SK-N-SH (cell line): ENCODE results near the gene ZNF684. TPM values are rescaled to one million over a fixed set of nuclear protein-coding genes. Genes with fewer than 3 reads are reported as not detected.

Experiments
- CTCF ChIA-PET: fragments of 300-600, 350-600 bp; formaldehyde crosslinking; extraction: SDS; loops from one replicate; lab custom pipeline; 2021; lab: Yijun Ruan, JAX
- POLR2A ChIA-PET: fragments of 350-600 bp; sonication (Branson Sonifier 250); formaldehyde crosslinking; extraction: SDS; loops from one replicate; lab custom pipeline; 2020; ENCODE audit warnings: antibody characterized with exemption, inconsistent platforms; lab: Yijun Ruan, JAX
- DNase-seq: peaks from one replicate; pipeline ENCODE4 v3.0.0; 2012
- H2AFZ ChIP-seq: fragments of 200-600 bp; sonication (generic); 2 replicates; pipeline ENCODE4 v1.8.1; 2016; ENCODE audit warnings: antibody characterized with exemption, mild to moderate bottlenecking, low read depth
- H3F3A ChIP-seq: fragments of 200-600 bp; sonication (generic); replicated peaks from 2 replicates; pipeline ENCODE3; 2016; ENCODE audit warnings: antibody characterized with exemption, mild to moderate bottlenecking; ENCODE audit not compliant: insufficient read depth
- H3K27ac ChIP-seq, 2 experiments: fragments of 200-500 bp in 1 of 2; fragments of 200-600 bp in 1 of 2; sonication (Bioruptor generic) in 1 of 2; sonication (generic), shearing (Covaris generic) in 1 of 2; 2 replicates each; pipeline versions ENCODE4 v1.5.1 to v1.6.1; 2014 to 2016; ENCODE audit warnings: low read depth in 2 of 2, inconsistent platforms in 1 of 2, low read length in 1 of 2, mild to moderate bottlenecking in 1 of 2, mixed read lengths in 1 of 2
- H3K27me3 ChIP-seq: fragments of 200-600 bp; sonication (generic), shearing (Covaris generic); 2 replicates; pipeline ENCODE4 v1.6.1; 2016; ENCODE audit warnings: mixed run types; ENCODE audit not compliant: insufficient read depth
- H3K36me3 ChIP-seq, 2 experiments: fragments of 200-500 bp in 1 of 2; fragments of 200-600 bp in 1 of 2; sonication (Bioruptor generic) in 1 of 2; sonication (generic) in 1 of 2; replicated peaks in 1 of 2; 2 replicates each; pipeline versions ENCODE3 to v1.5.1; 2014 to 2016; ENCODE audit warnings: low read length in 1 of 2, mild to moderate bottlenecking in 1 of 2; ENCODE audit not compliant: insufficient read depth in 2 of 2, control insufficient read depth in 1 of 2
- H3K4me1 ChIP-seq, 2 experiments: fragments of 200-500 bp in 1 of 2; fragments of 200-600 bp in 1 of 2; sonication (Bioruptor generic) in 1 of 2; sonication (generic), shearing (Covaris generic) in 1 of 2; 2 replicates each; pipeline versions ENCODE4 v1.5.1 to v1.6.1; 2014 to 2016; ENCODE audit warnings: low read depth in 1 of 2, low read length in 1 of 2, mixed run types in 1 of 2; ENCODE audit not compliant: insufficient read depth in 2 of 2, control insufficient read depth in 1 of 2
- H3K4me2 ChIP-seq: fragments of 200-600 bp; sonication (generic), shearing (Covaris generic); 2 replicates; pipeline ENCODE4 v1.6.1; 2017; ENCODE audit warnings: mixed run types
- H3K4me3 ChIP-seq, 2 experiments: fragments of 200-500 bp in 1 of 2; fragments of 200-600 bp in 1 of 2; sonication (Bioruptor generic) in 1 of 2; sonication (generic), shearing (Covaris generic) in 1 of 2; 2 replicates each; pipeline versions ENCODE4 v1.5.1 to v1.8.1; 2014 to 2016; ENCODE audit warnings: low read depth in 2 of 2, inconsistent platforms in 1 of 2, low read length in 1 of 2, mild to moderate bottlenecking in 1 of 2, mixed read lengths in 1 of 2, moderate library complexity in 1 of 2
- H3K79me2 ChIP-seq: fragments of 200-600 bp; sonication (generic); 2 replicates; pipeline ENCODE4 v1.8.1; 2017; ENCODE audit warnings: mild to moderate bottlenecking; ENCODE audit not compliant: insufficient read depth
- H3K9ac ChIP-seq: fragments of 200-600 bp; sonication (generic); 2 replicates; pipeline ENCODE4 v1.6.1; 2017; ENCODE audit warnings: mixed run types
- H3K9me2 ChIP-seq: fragments of 200-600 bp; sonication (generic); 2 replicates; pipeline ENCODE4 v1.6.1; 2017; ENCODE audit warnings: mixed run types
- H3K9me3 ChIP-seq: fragments of 200-600 bp; sonication (generic); 2 replicates; pipeline ENCODE4 v1.6.1; 2017; ENCODE audit warnings: mixed run types, mild to moderate bottlenecking, moderate library complexity
- H4K20me1 ChIP-seq: fragments of 200-600 bp; sonication (generic); 2 replicates; pipeline ENCODE4 v1.6.1; 2017; ENCODE audit warnings: mild to moderate bottlenecking, mixed run types; ENCODE audit not compliant: insufficient read depth
- CHD2 ChIP-seq: fragments of 150-350 bp; IDR thresholded peaks from 2 replicates; pipeline ENCODE4 v1.6.1; 2018; ENCODE audit warnings: low read length; ENCODE audit not compliant: partially characterized antibody
- EZH2phosphoT487 ChIP-seq: fragments of 200-600 bp; sonication (generic); IDR thresholded peaks from 2 replicates; pipeline ENCODE4 v1.6.1; 2017; ENCODE audit warnings: low read depth, mixed run types, mild to moderate bottlenecking, antibody characterized with exemption, moderate library complexity, borderline replicate concordance
- GATA2 ChIP-seq: sonication (generic); formaldehyde crosslinking; IDR thresholded peaks from 2 replicates; pipeline ENCODE4 v1.5.0; 2020; ENCODE audit warnings: mild to moderate bottlenecking, missing genetic modification reagents
- MAX ChIP-seq: IDR thresholded peaks from 2 replicates; pipeline ENCODE4 v1.4.0; 2012; ENCODE audit warnings: low read depth
- NFIC ChIP-seq: IDR thresholded peaks from 2 replicates; pipeline ENCODE4 v1.4.0; 2012; ENCODE audit warnings: borderline replicate concordance
- REST ChIP-seq: IDR thresholded peaks from 2 replicates; pipeline ENCODE4 v1.6.1; 2012; ENCODE audit warnings: mild to moderate bottlenecking, low read depth, low read length, moderate library complexity
- RFX5 ChIP-seq: IDR thresholded peaks from 2 replicates; pipeline ENCODE4 v1.6.1; 2012; ENCODE audit warnings: mild to moderate bottlenecking, improper control_type of control experiment, low read length
- RXRA ChIP-seq: IDR thresholded peaks from 2 replicates; pipeline ENCODE4 v1.4.0; 2012; ENCODE audit warnings: low read depth, mild to moderate bottlenecking, borderline replicate concordance
- SMC3 ChIP-seq: IDR thresholded peaks from 2 replicates; pipeline ENCODE4 v1.6.1; 2012; ENCODE audit warnings: low read depth, low read length, improper control_type of control experiment
- TAF1 ChIP-seq: IDR thresholded peaks from 2 replicates; pipeline ENCODE4 v1.6.1; 2012; ENCODE audit warnings: low read depth, mild to moderate bottlenecking, low read length, moderate library complexity, borderline replicate concordance
- TEAD4 ChIP-seq: IDR thresholded peaks from 2 replicates; pipeline ENCODE4 v1.4.0; 2012; ENCODE audit warnings: mild to moderate bottlenecking, borderline replicate concordance; ENCODE audit not compliant: insufficient read depth
- USF2 ChIP-seq: fragments of 150-350 bp; IDR thresholded peaks from 2 replicates; pipeline ENCODE4 v1.6.1; 2017; ENCODE audit warnings: antibody characterized with exemption, low read length, low read depth, borderline replicate concordance
- YY1 ChIP-seq: IDR thresholded peaks from 2 replicates; pipeline ENCODE4 v1.4.0; 2012; ENCODE audit warnings: low read depth, mild to moderate bottlenecking
- polyA plus RNA-seq, 3 experiments: library from polyadenylated mRNA; depleted of rRNA; stranded (reverse); fragments of >200 nt; gene quantifications; 2 replicates each; pipeline ENCODE4 v1.2.3, GENCODE V29; 2012

Gene ZNF684
- polyA plus RNA-seq, 1 of the 3 experiments (the other 2 are of a cell fraction): 1.8 TPM

GRCh38 chr1:40532844-40533424, 1.5 kb downstream of the ZNF684 start (continued):
- TF ChIP-seq EZH2phosphoT487 (no peak), RFX5 (no peak)
- TF ChIP-seq, all 33 proteins: peak for 4

- Histone ChIP-seq H3K4me3 (no peak overlapping the region), H2AFZ (no peak overlapping the region), H3K9me3 (no peaks in the 10 kb centered on the region), H3K4me2 (no peak overlapping the region), H3K27ac (no peak overlapping the region), H3K9me2 (no peaks in the 10 kb centered on the region), H3K79me2 (no peaks in the 10 kb centered on the region), H4K20me1 (no peaks in the 10 kb centered on the region), H3K4me1 (peaks cover 0 to 3% of the 10 kb centered on the region in 2 experiments; a peak in 2 of 4 replicates), H3K27me3 (no peaks in the 10 kb centered on the region), H3K36me3 (peaks cover 0 to 12% of the 10 kb centered on the region in 2 experiments), H3F3A (peaks cover 4% of the 10 kb centered on the region), H3K9ac (no peak overlapping the region)
- CTCF ChIA-PET: no interaction called here
- TF ChIP-seq TEAD4: no peak
- no peak for TF ChIP-seq SMC3
- no peak for TF ChIP-seq CHD2
- no peak for TF ChIP-seq GATA2 (CRISPR knock-in tag)
- TF ChIP-seq EZH2phosphoT487: no peak
- no peak for TF ChIP-seq USF2
- no peak for TF ChIP-seq TAF1
- no peak for TF ChIP-seq YY1
- TF ChIP-seq MAX: no peak
- no peak for TF ChIP-seq NFIC
- TF ChIP-seq REST: no peak
- TF ChIP-seq RXRA: no peak
- POLR2A ChIA-PET: no interaction called here
- DNase-seq: no peak
These were observed 3.2 kb downstream of the ZNF684 start for GRCh38 chr1:40534589-40534988.
